HG02885 (cell line): Measurements from ENCODE around the gene ARMC3.
"Not testable (repeated sequence)": the region's sequence is repeated elsewhere in the genome, so short reads cannot be mapped to it uniquely, and the experiment has no call there.

Experiments used
- ATAC-seq: cut with Tn5 transposase; IDR thresholded peaks from one replicate; pipeline ENCODE4 v1.9.1; 2021; ENCODE audit warnings: mild to moderate bottlenecking; ENCODE audit not compliant: unreplicated experiment, poor library complexity

ARMC3 gene

GRCh38 chr10:22927166-22927565, 687 bp upstream of the ARMC3 start:
- no peak for ATAC-seq

GRCh38 chr10:22929053-22929452, 1.2 kb downstream of the ARMC3 start:
- ATAC-seq: not testable (repeated sequence)

- ATAC-seq: no peak
Measured at GRCh38 chr10:22931948-22932347, 4.1 kb downstream of the ARMC3 start.

GRCh38 chr10:22932626-22933370, 4.9 kb downstream of the ARMC3 start:
- no peak for ATAC-seq

GRCh38 chr10:22934726-22935125, 6.9 kb downstream of the ARMC3 start:
- ATAC-seq: no peak

- no peak for ATAC-seq
Measured at GRCh38 chr10:22942437-22942836, 14.6 kb downstream of the ARMC3 start.

GRCh38 chr10:22945934-22946673, 18.3 kb downstream of the ARMC3 start:
- no peak for ATAC-seq

- ATAC-seq: no peak
Measured at GRCh38 chr10:22954970-22955369, 27.1 kb downstream of the ARMC3 start.

GRCh38 chr10:22958338-22958737, 30.5 kb downstream of the ARMC3 start:
- ATAC-seq: no peak

- no peak for ATAC-seq
Measured at GRCh38 chr10:22959292-22959691, 31.4 kb downstream of the ARMC3 start.

- ATAC-seq: no peak
Measured at GRCh38 chr10:22959950-22960349, 32.1 kb downstream of the ARMC3 start.

GRCh38 chr10:22962817-22963216, 35.0 kb downstream of the ARMC3 start:
- ATAC-seq: peak; percentile 47

GRCh38 chr10:22969704-22970103, 41.9 kb downstream of the ARMC3 start:
- no peak for ATAC-seq

- no peak for ATAC-seq
Measured at GRCh38 chr10:22976534-22976933, 48.7 kb downstream of the ARMC3 start.

GRCh38 chr10:22977751-22978150, 49.9 kb downstream of the ARMC3 start:
- ATAC-seq: no peak

GRCh38 chr10:22978287-22978686, 50.4 kb downstream of the ARMC3 start:
- ATAC-seq: no peak

- ATAC-seq: no peak
Measured at GRCh38 chr10:22978918-22979317, 51.1 kb downstream of the ARMC3 start.

- ATAC-seq: no peak
Measured at GRCh38 chr10:22980822-22981221, 53.0 kb downstream of the ARMC3 start.

GRCh38 chr10:22984066-22984465, 56.2 kb downstream of the ARMC3 start:
- no peak for ATAC-seq

GRCh38 chr10:22986771-22987542, 59.1 kb downstream of the ARMC3 start:
- peak; percentile 58 for ATAC-seq
